ENCODE results near the gene GABRR3. TPM values are rescaled to one million over a fixed set of nuclear protein-coding genes. Genes with fewer than 3 reads are reported as not detected.

The GABRR3 gene
- total RNA-seq, 1 experiment from 2014 or later, result not detected

DNA sequence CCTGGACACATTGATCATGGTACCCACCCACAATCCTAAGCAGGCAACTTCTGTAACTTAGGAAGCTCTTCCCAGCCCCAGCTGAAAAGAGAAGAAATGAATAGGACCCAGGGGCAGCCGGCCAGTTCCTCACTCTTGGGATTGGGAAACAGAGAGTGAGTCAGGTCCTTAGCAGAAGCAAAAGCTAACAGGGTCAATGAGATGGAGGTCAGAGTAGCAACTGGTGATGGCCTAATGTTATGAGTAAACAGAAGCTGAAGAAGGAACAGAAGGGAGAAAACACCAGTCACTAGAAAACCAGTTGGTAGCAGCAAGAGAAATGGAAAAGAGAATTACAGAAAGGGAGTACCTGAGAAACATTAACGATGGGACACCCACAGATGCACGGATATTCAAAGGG lies 82.8 kb downstream of the GABRR3 start:
- CTCF ChIA-PET, result no interaction called here

DNA sequence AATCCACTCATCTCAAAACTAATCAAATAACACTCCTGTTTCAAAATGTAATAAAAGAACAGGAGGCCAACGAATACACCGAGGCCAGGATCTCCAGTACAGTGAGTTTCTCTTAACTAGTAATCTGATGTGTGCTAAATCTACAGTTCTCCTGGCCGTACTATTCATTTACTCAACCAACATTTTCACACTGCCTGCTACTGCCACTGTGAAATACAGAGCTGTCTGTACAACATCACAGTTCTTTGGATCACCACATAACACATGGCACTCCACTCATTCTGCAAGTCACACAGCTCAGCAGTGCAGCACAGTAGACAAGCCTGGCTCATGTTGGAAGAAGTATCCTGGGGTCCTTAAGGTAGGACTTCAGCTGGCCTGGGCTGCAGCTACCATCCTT lies 84.8 kb downstream of the GABRR3 start:
- Histone ChIP-seq H3K4me1 (ENCODE audit: insufficient read depth, low read length, poor library complexity, severe bottlenecking) (no peaks in the 10 kb centered on the region), H3K27me3 (replicated peaks; ENCODE audit: insufficient read depth, low read depth, low read length, poor library complexity) (no peaks in the 10 kb centered on the region), H3K36me3 (ENCODE audit: insufficient read depth, low read length, poor library complexity, severe bottlenecking) (peaks cover 25% of the 10 kb centered on the region), H3K4me3 (ENCODE audit: low read depth, low read length, poor library complexity, severe bottlenecking) (no peak overlapping the region), H3K9me3 (ENCODE audit: low read depth, low read length, poor library complexity, severe bottlenecking) (no peaks in the 10 kb centered on the region), H3K27ac (ENCODE audit: low read depth, low read length, poor library complexity, severe bottlenecking) (no peak overlapping the region)
- CTCF ChIA-PET, result no interaction called here
- no peak for TF ChIP-seq EZH2 (IDR thresholded peaks at IDR 0.05; ENCODE audit: borderline replicate concordance, low read depth, low read length, poor library complexity, severe bottlenecking)
- TF ChIP-seq CTCF (conservative IDR thresholded peaks at IDR 0.05; ENCODE audit: low read depth, low read length), result no peak
- POLR2A ChIA-PET (ENCODE audit: low non-redundant PET), result no interaction called here
- intact Hi-C loops (cut with micrococcal nuclease; ENCODE audit: unreplicated experiment), result no loop called here
- no peak for DNase-seq (ENCODE audit: low spot score)
- no TSS peak for BruUV-seq (replicated peaks)

More for the DNA sequence above, 82.8 kb downstream of the GABRR3 start:
- Histone ChIP-seq H3K4me3 (ENCODE audit: low read depth, low read length, poor library complexity, severe bottlenecking) (no peak overlapping the region), H3K27ac (ENCODE audit: low read depth, low read length, poor library complexity, severe bottlenecking) (no peak overlapping the region), H3K4me1 (ENCODE audit: insufficient read depth, low read length, poor library complexity, severe bottlenecking) (no peaks in the 10 kb centered on the region), H3K27me3 (replicated peaks; ENCODE audit: insufficient read depth, low read depth, low read length, poor library complexity) (no peaks in the 10 kb centered on the region), H3K9me3 (ENCODE audit: low read depth, low read length, poor library complexity, severe bottlenecking) (no peaks in the 10 kb centered on the region), H3K36me3 (ENCODE audit: insufficient read depth, low read length, poor library complexity, severe bottlenecking) (peaks cover 11% of the 10 kb centered on the region)
- no TSS peak for BruUV-seq (replicated peaks)
- no peak for TF ChIP-seq EZH2 (IDR thresholded peaks at IDR 0.05; ENCODE audit: borderline replicate concordance, low read depth, low read length, poor library complexity, severe bottlenecking)
- no peak for TF ChIP-seq CTCF (conservative IDR thresholded peaks at IDR 0.05; ENCODE audit: low read depth, low read length)
- POLR2A ChIA-PET (ENCODE audit: low non-redundant PET), result no interaction called here
- intact Hi-C loops (cut with micrococcal nuclease; ENCODE audit: unreplicated experiment), result no loop called here
- DNase-seq (ENCODE audit: low spot score), result no peak

GRCh38 chr3:97949743-97950142 lies 85.4 kb downstream of the GABRR3 start:
- TF ChIP-seq EZH2 (IDR thresholded peaks at IDR 0.05; ENCODE audit: borderline replicate concordance, low read depth, low read length, poor library complexity, severe bottlenecking), result no peak
- TF ChIP-seq CTCF (conservative IDR thresholded peaks at IDR 0.05; ENCODE audit: low read depth, low read length), result no peak
- H3K36me3 ChIP-seq (ENCODE audit: insufficient read depth, low read length, poor library complexity, severe bottlenecking), result peaks cover 31% of the 10 kb centered on the region
- CTCF ChIA-PET, result no interaction called here
- H3K4me3 ChIP-seq (ENCODE audit: low read depth, low read length, poor library complexity, severe bottlenecking), result no peak overlapping the region
- H3K4me1 ChIP-seq (ENCODE audit: insufficient read depth, low read length, poor library complexity, severe bottlenecking), result no peaks in the 10 kb centered on the region
- H3K9me3 ChIP-seq (ENCODE audit: low read depth, low read length, poor library complexity, severe bottlenecking), result no peaks in the 10 kb centered on the region
- POLR2A ChIA-PET (ENCODE audit: low non-redundant PET), result no interaction called here
- BruUV-seq (replicated peaks), result no TSS peak
- no peak for DNase-seq (ENCODE audit: low spot score)
- intact Hi-C loops (cut with micrococcal nuclease; ENCODE audit: unreplicated experiment), result no loop called here
- no peak overlapping the region for H3K27ac ChIP-seq (ENCODE audit: low read depth, low read length, poor library complexity, severe bottlenecking)
- no peaks in the 10 kb centered on the region for H3K27me3 ChIP-seq (replicated peaks; ENCODE audit: insufficient read depth, low read depth, low read length, poor library complexity)
